Natural killer cell treated with Interleukin-12 subunit alpha and Interleukin-12 subunit beta and Interleukin-15 and Interleukin-18, amount 100 ng/mL, for 72 hours (primary cell): ENCODE data around the gene GSTT4. TPM values are rescaled to one million over a fixed set of nuclear protein-coding genes. Genes with fewer than 3 reads are reported as not detected.
A peak's percentile ranks its signal among the peaks of the same experiment; 100 is the strongest.
"Not testable (repeated sequence)": the region's sequence is repeated elsewhere in the genome, so short reads cannot be mapped to it uniquely, and the experiment has no call there.

Experiments
- ATAC-seq, 2 donors: fragments of 150-1000 bp; cut with Tn5 transposase in 1 of 2; sonication (Bioruptor Pico), chemical (Tn5 transposase) in 1 of 2; 2 replicates each; pipeline ENCODE4 v1.10.0; 2021
- DNase-seq: peaks from one replicate; pipeline ENCODE4 v3.0.0; 2022; ENCODE audit warnings: low spot score
- H3K27ac Mint-ChIP-seq, 2 donors: 1 replicate in 1 of 2; 2 replicates in 1 of 2; pipeline ENCODE4 v1.8.0; 2022; ENCODE audit warnings: mixed read lengths in 2 of 2, mild to moderate bottlenecking in 1 of 2, moderate library complexity in 1 of 2
- H3K27me3 Mint-ChIP-seq, 2 donors: 1 replicate in 1 of 2; 2 replicates in 1 of 2; pipeline ENCODE4 v1.8.0; 2022; ENCODE audit warnings: mixed read lengths in 2 of 2
- H3K36me3 Mint-ChIP-seq: one replicate; pipeline ENCODE4 v1.8.0; 2022; ENCODE audit warnings: mixed read lengths
- H3K4me1 Mint-ChIP-seq, 2 donors: 1 replicate in 1 of 2; 2 replicates in 1 of 2; pipeline ENCODE4 v1.8.0; 2022; ENCODE audit warnings: low read depth in 2 of 2, mixed read lengths in 2 of 2, mild to moderate bottlenecking in 1 of 2
- H3K4me3 Mint-ChIP-seq: one replicate; pipeline ENCODE4 v1.8.0; 2022; ENCODE audit warnings: mixed read lengths
- H3K9me3 Mint-ChIP-seq: 2 replicates; pipeline ENCODE4 v1.8.0; 2022; ENCODE audit warnings: mixed read lengths
- total RNA-seq, 2 donors: library from RNA; stranded (reverse); gene quantifications; one replicate each; pipeline ENCODE4 v1.2.3, GENCODE V29; 2022

GSTT4 gene
- total RNA-seq: not detected

- Mint-ChIP-seq H3K9me3 (no peaks in the 10 kb centered on the region), H3K27ac (no peak within 1 kb of the TSS), H3K27me3 (no peaks in the 10 kb centered on the region), H3K36me3 (no peaks in the 10 kb centered on the region), H3K4me3 (no peak within 1 kb of the TSS), H3K4me1 (peaks cover under 1 to 2% of the 10 kb centered on the region in 2 donors)
- ATAC-seq: peak in 1 of 2 donors; percentile 19
- no peak for DNase-seq
Measured at GRCh38 chr22:24005201-24005600, at the start of gene GSTT4. Gene GSTT4, minus strand, starts transcription at chr22:24005453. Its CDS starts 97 bp downstream, at chr22:24005356.

GRCh38 chr22:24054356-24054755, 49.1 kb upstream of the GSTT4 start:
- no peak overlapping the region for H3K4me3 Mint-ChIP-seq
- no peaks in the 10 kb centered on the region for H3K27me3 Mint-ChIP-seq
- no peaks in the 10 kb centered on the region for H3K4me1 Mint-ChIP-seq
- no peak for ATAC-seq
- H3K36me3 Mint-ChIP-seq: peaks cover 28% of the 10 kb centered on the region
- H3K27ac Mint-ChIP-seq: no peak overlapping the region
- DNase-seq: no peak
- H3K9me3 Mint-ChIP-seq: no peaks in the 10 kb centered on the region

GRCh38 chr22:24053481-24054226, 48.4 kb upstream of the GSTT4 start:
- H3K4me1 Mint-ChIP-seq: no peaks in the 10 kb centered on the region
- no peaks in the 10 kb centered on the region for H3K9me3 Mint-ChIP-seq
- peaks cover 28% of the 10 kb centered on the region for H3K36me3 Mint-ChIP-seq
- no peak for DNase-seq
- no peak overlapping the region for H3K27ac Mint-ChIP-seq
- H3K27me3 Mint-ChIP-seq: no peaks in the 10 kb centered on the region
- H3K4me3 Mint-ChIP-seq: no peak overlapping the region
- no peak for ATAC-seq

- H3K4me3 Mint-ChIP-seq: no peak overlapping the region
- peaks cover 18% of the 10 kb centered on the region for H3K36me3 Mint-ChIP-seq
- peaks cover 0 to 4% of the 10 kb centered on the region in 2 donors for H3K4me1 Mint-ChIP-seq
- no peak for DNase-seq
- ATAC-seq: no peak
- H3K27me3 Mint-ChIP-seq: no peaks in the 10 kb centered on the region
- no peaks in the 10 kb centered on the region for H3K9me3 Mint-ChIP-seq
- no peak overlapping the region for H3K27ac Mint-ChIP-seq
Measured at GRCh38 chr22:24051568-24051967, 46.3 kb upstream of the GSTT4 start.

- ATAC-seq: no peak
Measured at GRCh38 chr22:24051028-24051427, 45.8 kb upstream of the GSTT4 start.

GRCh38 chr22:24049978-24050377, 44.7 kb upstream of the GSTT4 start:
- no peaks in the 10 kb centered on the region for H3K9me3 Mint-ChIP-seq
- H3K27ac Mint-ChIP-seq: peak overlapping the region in 1 of 2 donors; percentile 57
- no peaks in the 10 kb centered on the region for H3K27me3 Mint-ChIP-seq
- no peak overlapping the region for H3K4me3 Mint-ChIP-seq
- peaks cover 11% of the 10 kb centered on the region for H3K36me3 Mint-ChIP-seq
- H3K4me1 Mint-ChIP-seq: peaks cover 0 to 10% of the 10 kb centered on the region in 2 donors
- ATAC-seq: no peak
- DNase-seq: no peak

More at GRCh38 chr22:24051028-24051427, 45.8 kb upstream of the GSTT4 start:
- H3K27ac Mint-ChIP-seq: no peak overlapping the region
- peaks cover 16% of the 10 kb centered on the region for H3K36me3 Mint-ChIP-seq
- H3K4me1 Mint-ChIP-seq: peaks cover 0 to 8% of the 10 kb centered on the region in 2 donors
- H3K4me3 Mint-ChIP-seq: no peak overlapping the region
- DNase-seq: no peak
- no peaks in the 10 kb centered on the region for H3K27me3 Mint-ChIP-seq
- H3K9me3 Mint-ChIP-seq: no peaks in the 10 kb centered on the region

GRCh38 chr22:24049211-24049610, 44.0 kb upstream of the GSTT4 start:
- Mint-ChIP-seq H3K27ac (peak overlapping the region in 1 of 2 donors; percentile 57), H3K36me3 (peaks cover 18% of the 10 kb centered on the region), H3K27me3 (no peaks in the 10 kb centered on the region), H3K4me1 (peaks cover 4 to 10% of the 10 kb centered on the region in 2 donors), H3K4me3 (no peak overlapping the region), H3K9me3 (no peaks in the 10 kb centered on the region)
- DNase-seq (no peak), ATAC-seq (no peak)

GRCh38 chr22:24046024-24046423, 40.8 kb upstream of the GSTT4 start:
- Mint-ChIP-seq H3K36me3 (peaks cover 19% of the 10 kb centered on the region), H3K27me3 (no peaks in the 10 kb centered on the region), H3K4me3 (no peak overlapping the region), H3K9me3 (no peaks in the 10 kb centered on the region), H3K27ac (peak overlapping the region in 1 of 2 donors; percentile 5), H3K4me1 (peaks cover 4 to 10% of the 10 kb centered on the region in 2 donors)
- ATAC-seq (peak in 1 of 2 donors; percentile 5), DNase-seq (no peak)

GRCh38 chr22:24043958-24044357, 38.7 kb upstream of the GSTT4 start:
- Mint-ChIP-seq H3K4me1 (peaks cover 4 to 10% of the 10 kb centered on the region in 2 donors), H3K27me3 (no peaks in the 10 kb centered on the region), H3K27ac (peak overlapping the region in 1 of 2 donors; percentile 2), H3K36me3 (peaks cover 12% of the 10 kb centered on the region), H3K9me3 (no peaks in the 10 kb centered on the region), H3K4me3 (no peak overlapping the region)
- DNase-seq (no peak), ATAC-seq (peak in 1 of 2 donors; percentile 66)

GRCh38 chr22:24043465-24043864, 38.2 kb upstream of the GSTT4 start:
- not testable (repeated sequence) for H3K4me3 Mint-ChIP-seq, H3K27ac Mint-ChIP-seq, ATAC-seq, H3K9me3 Mint-ChIP-seq, DNase-seq, H3K27me3 Mint-ChIP-seq
- H3K4me1 Mint-ChIP-seq: peaks cover 4 to 10% of the 10 kb centered on the region in 2 donors
- peaks cover 17% of the 10 kb centered on the region for H3K36me3 Mint-ChIP-seq

- DNase-seq (no peak), ATAC-seq (no peak)
- Mint-ChIP-seq H3K4me3 (no peak overlapping the region), H3K9me3 (no peaks in the 10 kb centered on the region), H3K27me3 (no peaks in the 10 kb centered on the region), H3K36me3 (peaks cover 27% of the 10 kb centered on the region), H3K27ac (no peak overlapping the region), H3K4me1 (peaks cover 4 to 5% of the 10 kb centered on the region in 2 donors)
Measured at GRCh38 chr22:24040946-24041345, 35.7 kb upstream of the GSTT4 start.

GRCh38 chr22:24039046-24039445, 33.8 kb upstream of the GSTT4 start:
- H3K9me3 Mint-ChIP-seq: no peaks in the 10 kb centered on the region
- no peak overlapping the region for H3K27ac Mint-ChIP-seq
- H3K27me3 Mint-ChIP-seq: no peaks in the 10 kb centered on the region
- H3K4me1 Mint-ChIP-seq: peaks cover 6 to 12% of the 10 kb centered on the region in 2 donors
- no peak for DNase-seq
- no peak for ATAC-seq
- no peak overlapping the region for H3K4me3 Mint-ChIP-seq
- peaks cover 19% of the 10 kb centered on the region for H3K36me3 Mint-ChIP-seq

GRCh38 chr22:24037851-24038765, 32.9 kb upstream of the GSTT4 start:
- DNase-seq (no peak), ATAC-seq (no peak)
- peaks cover 6 to 17% of the 10 kb centered on the region in 2 donors for H3K4me1 Mint-ChIP-seq
- peaks cover 19% of the 10 kb centered on the region for H3K36me3 Mint-ChIP-seq
- no peaks in the 10 kb centered on the region for H3K27me3 Mint-ChIP-seq
- H3K4me3 Mint-ChIP-seq: no peak overlapping the region
- no peaks in the 10 kb centered on the region for H3K9me3 Mint-ChIP-seq
- no peak overlapping the region for H3K27ac Mint-ChIP-seq

- Mint-ChIP-seq H3K36me3 (peaks cover 19% of the 10 kb centered on the region), H3K27me3 (no peaks in the 10 kb centered on the region), H3K4me3 (no peak overlapping the region), H3K9me3 (no peaks in the 10 kb centered on the region), H3K27ac (no peak overlapping the region), H3K4me1 (peaks cover 11 to 17% of the 10 kb centered on the region in 2 donors)
- DNase-seq: no peak
- ATAC-seq: no peak
Measured at GRCh38 chr22:24035296-24035695, 30.0 kb upstream of the GSTT4 start.
